Ramos (cell line): ENCODE data around the gene PKN1.

ENCODE experiments used
- in situ Hi-C: fragments of 300-500 bp; cut with MboI; formaldehyde crosslinking; loops from one replicate; pipeline ENCODE4 v1.14.3; 2022; ENCODE audit warnings: low sequenced_read_pairs; ENCODE audit not compliant: unreplicated experiment

PKN1 gene

GRCh38 chr19:14477418-14478112 lies 44.5 kb downstream of the PKN1 start:
- in situ Hi-C loops = loop anchor here (5.0 kb wide), 1 partner anchor 50 kb away; no protein-coding TSS in a partner anchor

- in situ Hi-C loops = loop anchor here (5.0 kb wide), 1 partner anchor 51 kb away; no protein-coding TSS in a partner anchor
Measured at GRCh38 chr19:14478113-14478545, 45.0 kb downstream of the PKN1 start.

- in situ Hi-C loops = loop anchor here (5.0 kb wide), 1 partner anchor 52 kb away; no protein-coding TSS in a partner anchor
Measured at GRCh38 chr19:14479309-14479974, 46.3 kb downstream of the PKN1 start.

- in situ Hi-C loops = loop anchor here (5.0 to 10.0 kb wide), 2 partner anchors 53 to 285 kb away; no protein-coding TSS in a partner anchor
Measured at GRCh38 chr19:14479975-14480699, 47.0 kb downstream of the PKN1 start.

- in situ Hi-C loops = loop anchor here (10.0 kb wide), 1 partner anchor 286 kb away; no protein-coding TSS in a partner anchor
Measured at GRCh38 chr19:14480700-14481079, 47.6 kb downstream of the PKN1 start.

GRCh38 chr19:14482172-14482941 lies 49.3 kb downstream of the PKN1 start:
- in situ Hi-C loops = loop anchor here (10.0 kb wide), 1 partner anchor 288 kb away; no protein-coding TSS in a partner anchor

GRCh38 chr19:14487370-14488125 lies 54.4 kb downstream of the PKN1 start:
- in situ Hi-C loops = loop anchor here (10.0 kb wide), 1 partner anchor 293 kb away; no protein-coding TSS in a partner anchor

- in situ Hi-C loops = no loop called here
Measured at GRCh38 chr19:14492756-14493337, 59.7 kb downstream of the PKN1 start.

GRCh38 chr19:14494411-14494810 lies 61.3 kb downstream of the PKN1 start:
- in situ Hi-C loops = no loop called here

- in situ Hi-C loops = no loop called here
Measured at GRCh38 chr19:14494910-14495671, 62.0 kb downstream of the PKN1 start.

- in situ Hi-C loops = no loop called here
Measured at GRCh38 chr19:14495672-14496028, 62.5 kb downstream of the PKN1 start.

GRCh38 chr19:14496029-14496833 lies 63.1 kb downstream of the PKN1 start, which contains the start of gene GIPC1:
GIPC1 (minus strand) TSS chr19:14496127; CDS start chr19:14482976, 13,151 bp downstream.
- in situ Hi-C loops = no loop called here

- in situ Hi-C loops = no loop called here
Measured at GRCh38 chr19:14496834-14497227, 63.7 kb downstream of the PKN1 start.

- in situ Hi-C loops = no loop called here
Measured at GRCh38 chr19:14497228-14497921, 64.3 kb downstream of the PKN1 start.

- in situ Hi-C loops = no loop called here
Measured at GRCh38 chr19:14502334-14503092, 69.4 kb downstream of the PKN1 start.

- in situ Hi-C loops = no loop called here
Measured at GRCh38 chr19:14503285-14503684, 70.2 kb downstream of the PKN1 start.
